ENCODE data around the gene HHIP. TPM values are rescaled to one million over a fixed set of nuclear protein-coding genes. Genes with fewer than 3 reads are reported as not detected.
"Not testable (repeated sequence)": the region's sequence is repeated elsewhere in the genome, so short reads cannot be mapped to it uniquely, and the experiment has no call there.

Gene HHIP
- total RNA-seq, 3 donors from 2014 or later: 0.08 TPM; not detected in 1

- H3K4me3 Mint-ChIP-seq: no peak overlapping the region
- no peaks in the 10 kb centered on the region for H3K9me3 Mint-ChIP-seq
- no peaks in the 10 kb centered on the region for H3K27me3 Mint-ChIP-seq (ENCODE audit: low read depth)
- H3K36me3 Mint-ChIP-seq (ENCODE audit: insufficient read depth): no peaks in the 10 kb centered on the region
- DNase-seq (no peak), ATAC-seq (no peak)
- H3K4me1 Mint-ChIP-seq (ENCODE audit: low read depth): no peaks in the 10 kb centered on the region
Measured at GRCh38 chr4:144733566-144733965, 87.6 kb downstream of the HHIP start.

- DNase-seq: no peak
- no peak for ATAC-seq
- H3K4me1 Mint-ChIP-seq (ENCODE audit: low read depth): no peaks in the 10 kb centered on the region
- H3K27me3 Mint-ChIP-seq (ENCODE audit: low read depth): no peaks in the 10 kb centered on the region
- no peaks in the 10 kb centered on the region for H3K9me3 Mint-ChIP-seq
- H3K4me3 Mint-ChIP-seq: no peak overlapping the region
- no peaks in the 10 kb centered on the region for H3K36me3 Mint-ChIP-seq (ENCODE audit: insufficient read depth)
Measured at GRCh38 chr4:144734522-144734921, 88.6 kb downstream of the HHIP start.

GRCh38 chr4:144738649-144739048 is 92.7 kb downstream of the HHIP start:
- no peak overlapping the region for H3K4me3 Mint-ChIP-seq
- no peaks in the 10 kb centered on the region for H3K36me3 Mint-ChIP-seq (ENCODE audit: insufficient read depth)

GRCh38 chr4:144739511-144740033 is 93.6 kb downstream of the HHIP start:
- no peaks in the 10 kb centered on the region for H3K36me3 Mint-ChIP-seq (ENCODE audit: insufficient read depth)
- H3K4me1 Mint-ChIP-seq (ENCODE audit: low read depth): no peaks in the 10 kb centered on the region
- H3K4me3 Mint-ChIP-seq: no peak overlapping the region
- H3K27me3 Mint-ChIP-seq (ENCODE audit: low read depth): no peaks in the 10 kb centered on the region
- no peak for DNase-seq
- H3K9me3 Mint-ChIP-seq: no peaks in the 10 kb centered on the region
- no peak for ATAC-seq

More at GRCh38 chr4:144738649-144739048, 92.7 kb downstream of the HHIP start:
- Mint-ChIP-seq H3K4me1 (ENCODE audit: low read depth) (no peaks in the 10 kb centered on the region), H3K27me3 (ENCODE audit: low read depth) (no peaks in the 10 kb centered on the region), H3K9me3 (no peaks in the 10 kb centered on the region)
- no peak for ATAC-seq
- no peak for DNase-seq

GRCh38 chr4:144740316-144740715 is 94.4 kb downstream of the HHIP start:
- DNase-seq (no peak), ATAC-seq (no peak)
- no peaks in the 10 kb centered on the region for H3K4me1 Mint-ChIP-seq (ENCODE audit: low read depth)
- H3K27me3 Mint-ChIP-seq (ENCODE audit: low read depth): no peaks in the 10 kb centered on the region
- H3K4me3 Mint-ChIP-seq: no peak overlapping the region
- H3K9me3 Mint-ChIP-seq: no peaks in the 10 kb centered on the region
- no peaks in the 10 kb centered on the region for H3K36me3 Mint-ChIP-seq (ENCODE audit: insufficient read depth)

GRCh38 chr4:144748814-144749555 is 103.0 kb downstream of the HHIP start:
- Mint-ChIP-seq H3K4me3 (no peak overlapping the region), H3K9me3 (no peaks in the 10 kb centered on the region), H3K27me3 (ENCODE audit: low read depth) (no peaks in the 10 kb centered on the region), H3K36me3 (ENCODE audit: insufficient read depth) (no peaks in the 10 kb centered on the region), H3K4me1 (ENCODE audit: low read depth) (no peaks in the 10 kb centered on the region)
- no peak for DNase-seq
- no peak for ATAC-seq

GRCh38 chr4:144750348-144750747 is 104.4 kb downstream of the HHIP start:
- DNase-seq (no peak), ATAC-seq (no peak)
- Mint-ChIP-seq H3K36me3 (ENCODE audit: insufficient read depth) (no peaks in the 10 kb centered on the region), H3K27me3 (ENCODE audit: low read depth) (no peaks in the 10 kb centered on the region), H3K4me3 (no peak overlapping the region), H3K4me1 (ENCODE audit: low read depth) (no peaks in the 10 kb centered on the region), H3K9me3 (no peaks in the 10 kb centered on the region)

- H3K27me3 Mint-ChIP-seq (ENCODE audit: low read depth): no peaks in the 10 kb centered on the region
- H3K36me3 Mint-ChIP-seq (ENCODE audit: insufficient read depth): no peaks in the 10 kb centered on the region
- no peaks in the 10 kb centered on the region for H3K4me1 Mint-ChIP-seq (ENCODE audit: low read depth)
- DNase-seq (no peak), ATAC-seq (no peak)
- H3K9me3 Mint-ChIP-seq: peaks cover 3% of the 10 kb centered on the region
- H3K4me3 Mint-ChIP-seq: no peak overlapping the region
Measured at GRCh38 chr4:144754562-144755410, 108.8 kb downstream of the HHIP start.

GRCh38 chr4:144757969-144758368 is 112.0 kb downstream of the HHIP start:
- Mint-ChIP-seq H3K36me3 (ENCODE audit: insufficient read depth) (no peaks in the 10 kb centered on the region), H3K4me1 (ENCODE audit: low read depth) (no peaks in the 10 kb centered on the region), H3K4me3 (no peak overlapping the region), H3K9me3 (peaks cover 6% of the 10 kb centered on the region), H3K27me3 (ENCODE audit: low read depth) (no peaks in the 10 kb centered on the region)
- DNase-seq (no peak), ATAC-seq (no peak)

GRCh38 chr4:144768809-144769208 is 122.9 kb downstream of the HHIP start:
- H3K9me3 Mint-ChIP-seq; H3K36me3 Mint-ChIP-seq (ENCODE audit: insufficient read depth); H3K4me3 Mint-ChIP-seq; H3K27me3 Mint-ChIP-seq (ENCODE audit: low read depth); DNase-seq; H3K4me1 Mint-ChIP-seq (ENCODE audit: low read depth); ATAC-seq: not testable (repeated sequence)

- no peaks in the 10 kb centered on the region for H3K27me3 Mint-ChIP-seq (ENCODE audit: low read depth)
- H3K9me3 Mint-ChIP-seq: no peaks in the 10 kb centered on the region
- no peaks in the 10 kb centered on the region for H3K4me1 Mint-ChIP-seq (ENCODE audit: low read depth)
- no peak overlapping the region for H3K4me3 Mint-ChIP-seq
- H3K36me3 Mint-ChIP-seq (ENCODE audit: insufficient read depth): no peaks in the 10 kb centered on the region
- ATAC-seq (no peak), DNase-seq (no peak)
Measured at GRCh38 chr4:144778364-144778763, 132.4 kb downstream of the HHIP start.

- H3K27me3 Mint-ChIP-seq (ENCODE audit: low read depth): no peaks in the 10 kb centered on the region
- no peak for DNase-seq
- no peak overlapping the region for H3K4me3 Mint-ChIP-seq
- H3K36me3 Mint-ChIP-seq (ENCODE audit: insufficient read depth): no peaks in the 10 kb centered on the region
- ATAC-seq: no peak
- no peaks in the 10 kb centered on the region for H3K9me3 Mint-ChIP-seq
- no peaks in the 10 kb centered on the region for H3K4me1 Mint-ChIP-seq (ENCODE audit: low read depth)
Measured at GRCh38 chr4:144782345-144782744, 136.4 kb downstream of the HHIP start.

GRCh38 chr4:144785961-144786360 is 140.0 kb downstream of the HHIP start:
- Mint-ChIP-seq H3K4me1 (ENCODE audit: low read depth) (no peaks in the 10 kb centered on the region), H3K36me3 (ENCODE audit: insufficient read depth) (no peaks in the 10 kb centered on the region), H3K27me3 (ENCODE audit: low read depth) (no peaks in the 10 kb centered on the region), H3K4me3 (no peak overlapping the region), H3K9me3 (no peaks in the 10 kb centered on the region)
- no peak for ATAC-seq
- no peak for DNase-seq

GRCh38 chr4:144787365-144788258 is 141.7 kb downstream of the HHIP start:
- Mint-ChIP-seq H3K4me3 (no peak overlapping the region), H3K27me3 (ENCODE audit: low read depth) (no peaks in the 10 kb centered on the region), H3K4me1 (ENCODE audit: low read depth) (no peaks in the 10 kb centered on the region), H3K9me3 (no peaks in the 10 kb centered on the region), H3K36me3 (ENCODE audit: insufficient read depth) (no peaks in the 10 kb centered on the region)
- no peak for DNase-seq
- ATAC-seq: no peak
